Hepatocyte (in vitro differentiated cells): ENCODE results near the gene MYO5C. TPM values are rescaled to one million over a fixed set of nuclear protein-coding genes. Genes with fewer than 3 reads are reported as not detected.

ENCODE experiments used
- DNase-seq: peaks from one replicate; pipeline ENCODE4 v3.0.0-alpha.2; 2016; ENCODE audit warnings: low spot score
- H2AFZ ChIP-seq: fragments of 200-600 bp; sonication (generic); 2 replicates; pipeline ENCODE4 v1.6.0; 2016; ENCODE audit warnings: antibody characterized with exemption, mild to moderate bottlenecking
- H3K27ac ChIP-seq: fragments of 200-600 bp; sonication (generic); 2 replicates; pipeline ENCODE4 v1.5.1; 2016; ENCODE audit warnings: mild to moderate bottlenecking
- H3K27me3 ChIP-seq: fragments of 200-600 bp; sonication (generic); 2 replicates; pipeline ENCODE4 v1.6.1; 2016
- H3K36me3 ChIP-seq: fragments of 200-600 bp; sonication (generic); replicated peaks from 2 replicates; pipeline ENCODE4 v1.5.1; 2016; ENCODE audit warnings: low read depth; ENCODE audit not compliant: insufficient read depth
- H3K4me1 ChIP-seq: fragments of 200-600 bp; sonication (generic); 2 replicates; pipeline ENCODE4 v1.5.1; 2016; ENCODE audit warnings: mild to moderate bottlenecking, moderate library complexity; ENCODE audit not compliant: insufficient read depth
- H3K4me2 ChIP-seq: fragments of 200-600 bp; sonication (generic); 2 replicates; pipeline ENCODE4 v1.6.0; 2016
- H3K4me3 ChIP-seq: fragments of 200-600 bp; sonication (generic); 2 replicates; pipeline ENCODE4 v1.5.1; 2016; ENCODE audit warnings: mild to moderate bottlenecking
- H3K79me2 ChIP-seq: fragments of 200-600 bp; sonication (generic); 2 replicates; pipeline ENCODE4 v1.6.0; 2017; ENCODE audit warnings: mild to moderate bottlenecking
- H3K9me2 ChIP-seq: fragments of 200-600 bp; sonication (generic); replicated peaks from 2 replicates; pipeline ENCODE4 v1.6.0; 2017; ENCODE audit warnings: mild to moderate bottlenecking; ENCODE audit not compliant: insufficient read depth
- H3K9me3 ChIP-seq: fragments of 200-600 bp; sonication (generic); 2 replicates; pipeline ENCODE4 v1.5.1; 2016; ENCODE audit warnings: low read depth, mild to moderate bottlenecking
- H4K20me1 ChIP-seq: fragments of 200-600 bp; sonication (generic); 2 replicates; pipeline ENCODE4 v1.6.0; 2016; ENCODE audit warnings: mild to moderate bottlenecking; ENCODE audit not compliant: insufficient read depth, poor library complexity, severe bottlenecking
- CTCF ChIP-seq: fragments of 200-600 bp; sonication (generic); IDR thresholded peaks from 2 replicates; pipeline ENCODE4 v1.5.1; 2016; ENCODE audit warnings: antibody characterized with exemption, mild to moderate bottlenecking; ENCODE audit not compliant: poor library complexity
- EZH2 ChIP-seq: fragments of 200-600 bp; sonication (generic); IDR thresholded peaks from 2 replicates; pipeline ENCODE4 v1.6.1; 2016; ENCODE audit warnings: antibody characterized with exemption, mild to moderate bottlenecking, borderline replicate concordance
- EZH2phosphoT487 ChIP-seq: fragments of 200-600 bp; sonication (generic); IDR thresholded peaks from one replicate; pipeline ENCODE4 v1.6.1; 2018; ENCODE audit warnings: antibody characterized with exemption, mild to moderate bottlenecking, low read depth, moderate library complexity; ENCODE audit not compliant: unreplicated experiment, severe bottlenecking
- WGBS: methylation state at CpG from one replicate; pipeline ENCODE4 v1.1.6; 2016; ENCODE audit warnings: low lambda C conversion rate; ENCODE audit errors: missing lambda C conversion rate; 5-methylcytosine and 5-hydroxymethylcytosine counted together
- polyA plus RNA-seq: library from polyadenylated mRNA; unstranded; fragments of >200 nt; fragmentation: Nextera tagmentation; extraction: Ambion mirVana; gene quantifications from 2 replicates; pipeline ENCODE4 v1.2.1, GENCODE V29; 2016
- total RNA-seq: library from RNA; depleted of rRNA; stranded (reverse); fragments of >200 nt; gene quantifications from 2 replicates; pipeline ENCODE4 v1.2.3, GENCODE V29; 2014

MYO5C gene
- total and polyA plus RNA-seq, 2 experiments from 2014 or later = 10.2 to 18.2 TPM

- no peaks in the 10 kb centered on the region for H3K36me3 ChIP-seq
- no peak overlapping the region for H2AFZ ChIP-seq
- H3K27ac ChIP-seq = peak overlapping the region; percentile 39
These were observed 33.2 kb downstream of the MYO5C start for GRCh38 chr15:52262364-52262763.

GRCh38 chr15:52261498-52262242 is 33.9 kb downstream of the MYO5C start:
- no peak overlapping the region for H3K4me3 ChIP-seq
- no peaks in the 10 kb centered on the region for H3K9me3 ChIP-seq
- H2AFZ ChIP-seq = no peak overlapping the region
- peak overlapping the region; percentile 39 for H3K27ac ChIP-seq
- TF ChIP-seq EZH2 (no peak), CTCF (no peak), EZH2phosphoT487 (no peak)
- H3K36me3 ChIP-seq = no peaks in the 10 kb centered on the region
- DNase-seq = peak; percentile 58
- WGBS = 34% methylated on average over 8 of the region's 8 CpGs
- H3K4me2 ChIP-seq = no peak overlapping the region
- H3K79me2 ChIP-seq = no peaks in the 10 kb centered on the region
- no peaks in the 10 kb centered on the region for H3K27me3 ChIP-seq
- no peaks in the 10 kb centered on the region for H3K9me2 ChIP-seq
- no peaks in the 10 kb centered on the region for H4K20me1 ChIP-seq
- peaks cover 2% of the 10 kb centered on the region for H3K4me1 ChIP-seq

More at GRCh38 chr15:52262364-52262763, 33.2 kb downstream of the MYO5C start:
- WGBS = 69% methylated on average over 5 of the region's 5 CpGs
- no peaks in the 10 kb centered on the region for H3K79me2 ChIP-seq
- no peak overlapping the region for H3K4me3 ChIP-seq
- H4K20me1 ChIP-seq = no peaks in the 10 kb centered on the region
- no peaks in the 10 kb centered on the region for H3K9me2 ChIP-seq
- TF ChIP-seq EZH2phosphoT487 (no peak), CTCF (no peak), EZH2 (no peak)
- H3K9me3 ChIP-seq = no peaks in the 10 kb centered on the region
- H3K4me2 ChIP-seq = no peak overlapping the region
- DNase-seq = no peak
- no peaks in the 10 kb centered on the region for H3K27me3 ChIP-seq
- H3K4me1 ChIP-seq = no peaks in the 10 kb centered on the region

- Histone ChIP-seq H3K27me3 (no peaks in the 10 kb centered on the region), H3K9me3 (no peaks in the 10 kb centered on the region), H3K27ac (no peak overlapping the region), H3K79me2 (no peaks in the 10 kb centered on the region), H2AFZ (no peak overlapping the region), H3K9me2 (no peaks in the 10 kb centered on the region), H4K20me1 (no peaks in the 10 kb centered on the region), H3K4me3 (no peak overlapping the region), H3K4me2 (no peak overlapping the region), H3K4me1 (peaks cover 5% of the 10 kb centered on the region), H3K36me3 (no peaks in the 10 kb centered on the region)
- 93% methylated on average over 10 of the region's 10 CpGs for WGBS
- TF ChIP-seq EZH2phosphoT487 = no peak
- no peak for TF ChIP-seq CTCF
- no peak for TF ChIP-seq EZH2
- DNase-seq = no peak
These were observed 34.6 kb downstream of the MYO5C start for GRCh38 chr15:52261026-52261425.
